GM12878 (cell line): ENCODE results near the gene ACTRT3. TPM values are rescaled to one million over a fixed set of nuclear protein-coding genes. Genes with fewer than 3 reads are reported as not detected.

Experiments
- ATAC-seq: fragments of 200-7000 bp; cut with Tn5 transposase; 3 replicates; pipeline ENCODE4 v1.9.1; 2020; ENCODE audit warnings: mild to moderate bottlenecking, moderate library complexity
- BruUV-seq: library from RNA; stranded (reverse); fragments of 400-500 nt; replicated peaks from 2 replicates; lab custom pipeline; 2021; lab: Mats Ljungman, UMichigan
- CTCF ChIA-PET: fragments of 300-600 bp; sonication (Branson Sonifier 250); formaldehyde crosslinking; extraction: SDS; loops from one replicate; lab custom pipeline; 2021; ENCODE audit warnings: inconsistent platforms; lab: Yijun Ruan, JAX
- POLR2A ChIA-PET: fragments of 350-600 bp; formaldehyde crosslinking; extraction: SDS; loops from one replicate; lab custom pipeline; 2021; ENCODE audit warnings: inconsistent platforms; lab: Charles Lee
- RAD21 ChIA-PET: fragments of 300-600 bp; sonication (Branson Sonifier 250); formaldehyde crosslinking; loops from one replicate; lab custom pipeline; 2023; ENCODE audit warnings: antibody characterized with exemption; ENCODE audit not compliant: unreplicated experiment; lab: Charles Lee
- SMC1A ChIA-PET: fragments of 300-600 bp; sonication (Branson Sonifier 250); formaldehyde crosslinking; loops from one replicate; lab custom pipeline; 2023; ENCODE audit not compliant: unreplicated experiment, uncharacterized antibody; lab: Charles Lee
- DNase-seq: peaks from one replicate; pipeline ENCODE4 v3.0.0-alpha.2; 2011; ENCODE audit warnings: low read depth, low spot score
- FAIRE-seq: peaks from 3 replicates; lab custom pipeline; 2011; peaks lifted over from hg19 to GRCh38; lab: Jason Lieb, UNC
- H2AFZ ChIP-seq: 2 replicates; pipeline ENCODE4 v1.6.0; 2011; ENCODE audit warnings: low read depth, low read length, control low read depth; ENCODE audit not compliant: control insufficient read depth
- H3K27ac ChIP-seq: 2 replicates; pipeline ENCODE4 v1.5.1; 2011; ENCODE audit warnings: control low read depth; ENCODE audit not compliant: control insufficient read depth, insufficient read depth
- H3K27me3 ChIP-seq, 2 experiments: replicated peaks in 1 of 2; 2 replicates each; pipeline versions ENCODE4 v1.6.0 to v1.6.1; 2011; ENCODE audit warnings: low read length in 1 of 2; ENCODE audit not compliant: control insufficient read depth in 2 of 2, insufficient read depth in 2 of 2
- H3K36me3 ChIP-seq, 2 experiments: 2 replicates each; pipeline ENCODE4 v1.5.1; 2011; ENCODE audit warnings: low read length in 1 of 2; ENCODE audit not compliant: control insufficient read depth in 2 of 2, insufficient read depth in 2 of 2
- H3K4me1 ChIP-seq: 2 replicates; pipeline ENCODE4 v1.6.1; 2011; ENCODE audit warnings: mild to moderate bottlenecking, low read length, moderate library complexity, mixed read lengths; ENCODE audit not compliant: control insufficient read depth, insufficient read depth
- H3K4me2 ChIP-seq: 2 replicates; pipeline ENCODE4 v1.6.0; 2011; ENCODE audit warnings: control low read depth; ENCODE audit not compliant: control insufficient read depth, insufficient read depth
- H3K4me3 ChIP-seq: fragments of 200-600 bp; sonication (generic); 2 replicates; pipeline ENCODE4 v1.5.1; 2016
- H3K79me2 ChIP-seq: 2 replicates; pipeline ENCODE4 v1.6.0; 2011; ENCODE audit warnings: low read length; ENCODE audit not compliant: control insufficient read depth, insufficient read depth
- H3K9ac ChIP-seq: 2 replicates; pipeline ENCODE4 v1.8.0; 2011; ENCODE audit warnings: low read length, control low read depth, mixed read lengths; ENCODE audit not compliant: control insufficient read depth, insufficient read depth
- H3K9me3 ChIP-seq: replicated peaks from 3 replicates; pipeline ENCODE4 v1.5.1; 2011; ENCODE audit warnings: mild to moderate bottlenecking, low read length; ENCODE audit not compliant: control insufficient read depth, insufficient read depth
- H4K20me1 ChIP-seq: 2 replicates; pipeline ENCODE4 v1.6.0; 2011; ENCODE audit not compliant: control insufficient read depth, insufficient read depth
- BHLHE40 ChIP-seq, 2 experiments: fragments of 450-650 bp in 1 of 2; IDR thresholded peaks; 2 replicates each; pipeline ENCODE4 v1.6.1; 2011 to 2017; ENCODE audit warnings: low read depth in 2 of 2, borderline replicate concordance in 1 of 2, improper control_type of control experiment in 1 of 2, low read length in 1 of 2, mild to moderate bottlenecking in 1 of 2
- CBX3 ChIP-seq: fragments of 200-600 bp; sonication (generic); IDR thresholded peaks from 2 replicates; pipeline ENCODE4 v1.6.1; 2016; ENCODE audit warnings: low read depth, borderline replicate concordance
- CBX5 ChIP-seq: sonication (generic); IDR thresholded peaks from 2 replicates; pipeline ENCODE4 v1.6.1; 2016; ENCODE audit warnings: low read depth, moderate library complexity, mild to moderate bottlenecking, inconsistent platforms
- HCFC1 ChIP-seq: fragments of 150-350 bp; IDR thresholded peaks from 2 replicates; pipeline ENCODE4 v1.6.1; 2014; ENCODE audit warnings: low read length
- JUND ChIP-seq: IDR thresholded peaks from 2 replicates; pipeline ENCODE4 v1.6.1; 2012; ENCODE audit warnings: low read depth, mild to moderate bottlenecking, low read length, improper control_type of control experiment, moderate library complexity
- KAT2A ChIP-seq: conservative IDR thresholded peaks from 2 replicates; pipeline ENCODE4 v1.6.1; 2011; ENCODE audit warnings: low read depth, low read length; ENCODE audit not compliant: control insufficient read depth
- KLF5 ChIP-seq: fragments of 450-650 bp; IDR thresholded peaks from 2 replicates; pipeline ENCODE4 v1.6.1; 2014; ENCODE audit warnings: mild to moderate bottlenecking; ENCODE audit not compliant: partially characterized antibody
- MEF2A ChIP-seq: IDR thresholded peaks from 2 replicates; pipeline ENCODE4 v1.6.1; 2011; ENCODE audit warnings: low read depth, mild to moderate bottlenecking, low read length, moderate library complexity; ENCODE audit not compliant: insufficient read depth
- MXI1 ChIP-seq: fragments of 150-350 bp; IDR thresholded peaks from 2 replicates; pipeline ENCODE4 v1.6.1; 2011; ENCODE audit warnings: low read depth, mild to moderate bottlenecking, inconsistent platforms, low read length, improper control_type of control experiment
- NFIC ChIP-seq: IDR thresholded peaks from 2 replicates; pipeline ENCODE4 v1.6.1; 2012; ENCODE audit warnings: low read depth, mild to moderate bottlenecking, inconsistent platforms, low read length, moderate library complexity
- NRF1 ChIP-seq: conservative IDR thresholded peaks from 2 replicates; pipeline ENCODE4 v1.6.1; 2011; ENCODE audit warnings: mild to moderate bottlenecking, low read depth, low read length, improper control_type of control experiment
- RB1 ChIP-seq: fragments of 450-650 bp; formaldehyde crosslinking; IDR thresholded peaks from 2 replicates; pipeline ENCODE4 v1.6.1; 2017; ENCODE audit warnings: mild to moderate bottlenecking, borderline replicate concordance
- RELB ChIP-seq: fragments of 450-650 bp; IDR thresholded peaks from 2 replicates; pipeline ENCODE4 v1.6.1; 2017; ENCODE audit warnings: low read depth, mild to moderate bottlenecking, moderate library complexity
- RUNX3 ChIP-seq: IDR thresholded peaks from 2 replicates; pipeline ENCODE4 v1.6.1; 2012; ENCODE audit warnings: low read length, inconsistent platforms
- SIX5 ChIP-seq: IDR thresholded peaks from 2 replicates; pipeline ENCODE4 v1.6.1; 2011; ENCODE audit warnings: mild to moderate bottlenecking, low read depth, low read length, moderate library complexity; ENCODE audit not compliant: severe bottlenecking
- SMC3 ChIP-seq: IDR thresholded peaks from 2 replicates; pipeline ENCODE4 v1.6.1; 2011; ENCODE audit warnings: low read length, improper control_type of control experiment, borderline replicate concordance
- STAT3 ChIP-seq: IDR thresholded peaks from 2 replicates; pipeline ENCODE4 v1.6.1; 2011; ENCODE audit warnings: low read depth, low read length, improper control_type of control experiment
- ZBTB11 ChIP-seq: fragments of 450-650 bp; formaldehyde crosslinking; IDR thresholded peaks from 2 replicates; pipeline ENCODE4 v1.5.0; 2022; ENCODE audit warnings: mild to moderate bottlenecking, missing genetic modification characterization
- WGBS: methylation state at CpG from one replicate; pipeline ENCODE4 v1.1.6; 2016; ENCODE audit warnings: low lambda C conversion rate; ENCODE audit not compliant: insufficient replicate concordance, insufficient coverage; ENCODE audit errors: missing lambda C conversion rate; 5-methylcytosine and 5-hydroxymethylcytosine counted together
- in situ Hi-C: fragments of 300-500 bp; cut with MboI; formaldehyde crosslinking; loops from 9 replicates; pipeline ENCODE4 v1.14.3; 2018; ENCODE audit warnings: mixed read lengths
- intact Hi-C: fragments of 100-400 bp; cut with micrococcal nuclease; formaldehyde crosslinking; loops from one replicate; pipeline ENCODE4 v1.14.2; 2022; ENCODE audit not compliant: unreplicated experiment
- polyA plus RNA-seq, 11 experiments: library from polyadenylated mRNA; depleted of rRNA in 4 of 11; unstranded in 6 of 11; stranded (reverse) in 5 of 11; fragments of >200 nt; fragmentation: Nextera tagmentation in 4 of 11; fragmentation: Illumina TruSeq in 1 of 11; extraction: Ambion mirVana in 4 of 11; extraction: Trizol in 1 of 11; gene quantifications; 1 replicate in 1 of 11; 2 replicates in 10 of 11; pipeline versions ENCODE4 v1.2.1 to v1.2.3, GENCODE V29; 2011 to 2016; ENCODE audit warnings: inconsistent platforms in 2 of 11, missing spikeins in 2 of 11, low read depth in 1 of 11
- total RNA-seq, 4 experiments: library from RNA; depleted of rRNA in 3 of 4; stranded (reverse); fragments of >200 nt in 3 of 4; fragmentation: Illumina TruSeq in 1 of 4; extraction: Trizol in 1 of 4; gene quantifications; 2 replicates each; pipeline versions ENCODE4 v1.2.1 to v1.2.3, GENCODE V29; 2013 to 2021
- TF ChIP-seq, protein P1 (sequence below): fragments of 450-650 bp; IDR thresholded peaks from 2 replicates; pipeline ENCODE4 v1.6.1; 2016; ENCODE audit warnings: mild to moderate bottlenecking

The ACTRT3 gene
- total and polyA plus RNA-seq, 10 of the 15 experiments (the other 5 are each of a cell fraction or from before 2014, with no cell fraction given) = 0.02 to 0.58 (median 0.11) TPM; not detected in 1

- intact Hi-C loops = loop anchor here (5.0 kb wide), 1 partner anchor 601 kb away; no protein-coding TSS in a partner anchor
- FAIRE-seq = no peak
Measured at GRCh38 chr3:169748670-169749069, 20.7 kb downstream of the ACTRT3 start.

More at GRCh38 chr3:169748670-169749069, 20.7 kb downstream of the ACTRT3 start:
- ChIA-PET CTCF (interaction anchor here (0.6 kb wide), 1 partner anchor 24 kb away, joined by 4 read pairs; no protein-coding TSS in a partner anchor), POLR2A (no interaction called here), RAD21 (no interaction called here), SMC1A (no interaction called here)
- Histone ChIP-seq H3K27ac (no peak overlapping the region), H3K27me3 (no peaks in the 10 kb centered on the region), H2AFZ (no peak overlapping the region), H3K9me3 (no peaks in the 10 kb centered on the region), H3K36me3 (no peaks in the 10 kb centered on the region), H3K79me2 (no peaks in the 10 kb centered on the region), H3K9ac (no peak overlapping the region), H3K4me3 (no peak overlapping the region), H3K4me1 (peaks cover 4% of the 10 kb centered on the region; the same call in 1 of the 2 replicates), H3K4me2 (no peak overlapping the region), H4K20me1 (no peaks in the 10 kb centered on the region)
- DNase-seq = no peak
- ATAC-seq = no peak
- 0% methylated on average over 3 of the region's 3 CpGs for whole genome bisulfite sequencing
- in situ Hi-C loops = no loop called here
- BruUV-seq = no TSS peak
- TF ChIP-seq RELB = no peak
- TF ChIP-seq RUNX3 = no peak
- no peak for TF ChIP-seq HCFC1
- TF ChIP-seq SIX5 = no peak
- TF ChIP-seq NFIC = no peak
- TF ChIP-seq KLF5 = no peak
- TF ChIP-seq RB1 = no peak
- TF ChIP-seq NRF1 = no peak
- TF ChIP-seq, protein P1, sequence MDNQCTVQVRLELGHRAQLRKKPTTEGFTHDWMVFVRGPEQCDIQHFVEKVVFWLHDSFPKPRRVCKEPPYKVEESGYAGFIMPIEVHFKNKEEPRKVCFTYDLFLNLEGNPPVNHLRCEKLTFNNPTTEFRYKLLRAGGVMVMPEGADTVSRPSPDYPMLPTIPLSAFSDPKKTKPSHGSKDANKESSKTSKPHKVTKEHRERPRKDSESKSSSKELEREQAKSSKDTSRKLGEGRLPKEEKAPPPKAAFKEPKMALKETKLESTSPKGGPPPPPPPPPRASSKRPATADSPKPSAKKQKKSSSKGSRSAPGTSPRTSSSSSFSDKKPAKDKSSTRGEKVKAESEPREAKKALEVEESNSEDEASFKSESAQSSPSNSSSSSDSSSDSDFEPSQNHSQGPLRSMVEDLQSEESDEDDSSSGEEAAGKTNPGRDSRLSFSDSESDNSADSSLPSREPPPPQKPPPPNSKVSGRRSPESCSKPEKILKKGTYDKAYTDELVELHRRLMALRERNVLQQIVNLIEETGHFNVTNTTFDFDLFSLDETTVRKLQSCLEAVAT = no peak
- TF ChIP-seq SMC3 = no peak
- TF ChIP-seq MEF2A = no peak
- TF ChIP-seq CBX5 = no peak
- no peak for TF ChIP-seq KAT2A
- TF ChIP-seq STAT3 = no peak
- TF ChIP-seq ZBTB11 (CRISPR knock-in tag) = no peak
- TF ChIP-seq MXI1 = no peak
- TF ChIP-seq JUND = no peak
- TF ChIP-seq CBX3 = no peak
- TF ChIP-seq BHLHE40 (IDR thresholded peaks at IDR 0.05; ENCODE audit: borderline replicate concordance in 1 of 2, low read depth in 2 of 2, low read length in 1 of 2) = no peak
